Measurements from ENCODE around the gene PSTPIP2.

- TF ChIP-seq, protein P1, sequence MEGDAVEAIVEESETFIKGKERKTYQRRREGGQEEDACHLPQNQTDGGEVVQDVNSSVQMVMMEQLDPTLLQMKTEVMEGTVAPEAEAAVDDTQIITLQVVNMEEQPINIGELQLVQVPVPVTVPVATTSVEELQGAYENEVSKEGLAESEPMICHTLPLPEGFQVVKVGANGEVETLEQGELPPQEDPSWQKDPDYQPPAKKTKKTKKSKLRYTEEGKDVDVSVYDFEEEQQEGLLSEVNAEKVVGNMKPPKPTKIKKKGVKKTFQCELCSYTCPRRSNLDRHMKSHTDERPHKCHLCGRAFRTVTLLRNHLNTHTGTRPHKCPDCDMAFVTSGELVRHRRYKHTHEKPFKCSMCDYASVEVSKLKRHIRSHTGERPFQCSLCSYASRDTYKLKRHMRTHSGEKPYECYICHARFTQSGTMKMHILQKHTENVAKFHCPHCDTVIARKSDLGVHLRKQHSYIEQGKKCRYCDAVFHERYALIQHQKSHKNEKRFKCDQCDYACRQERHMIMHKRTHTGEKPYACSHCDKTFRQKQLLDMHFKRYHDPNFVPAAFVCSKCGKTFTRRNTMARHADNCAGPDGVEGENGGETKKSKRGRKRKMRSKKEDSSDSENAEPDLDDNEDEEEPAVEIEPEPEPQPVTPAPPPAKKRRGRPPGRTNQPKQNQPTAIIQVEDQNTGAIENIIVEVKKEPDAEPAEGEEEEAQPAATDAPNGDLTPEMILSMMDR (IDR thresholded peaks at IDR 0.05): no peak
- TF ChIP-seq POLR2AphosphoS5 (IDR thresholded peaks at IDR 0.05) (no peak), EP300 (IDR thresholded peaks at IDR 0.05) (no peak), POLR2A (IDR thresholded peaks at IDR 0.05) (no peak)
These were observed 94.0 kb downstream of the PSTPIP2 start for GRCh38 chr18:45978084-45978483.

Measured in gastroesophageal sphincter (tissue), 3 donors.